ENCODE data around the gene APOL4.
A peak's percentile ranks its signal among the peaks of the same experiment; 100 is the strongest.

Gene APOL4

GRCh38 chr22:36223504-36223903 lies 21.9 kb upstream of the APOL4 start:
- TF ChIP-seq CTCF (IDR thresholded peaks at IDR 0.05) = no peak
- Histone ChIP-seq H3K27ac (no peak overlapping the region), H3K4me3 (no peak overlapping the region)
- peak; percentile 52 for DNase-seq (ENCODE audit: low spot score)

- no peak for TF ChIP-seq CTCF (IDR thresholded peaks at IDR 0.05)
- Histone ChIP-seq H3K27ac (no peak overlapping the region), H3K4me3 (no peak overlapping the region)
- peak; percentile 50 for DNase-seq (ENCODE audit: low spot score)
Observed at GRCh38 chr22:36222887-36223450, 21.4 kb upstream of the APOL4 start.

- Histone ChIP-seq H3K4me3 (peak overlapping the region; percentile 38), H3K27ac (no peak overlapping the region)
- DNase-seq (ENCODE audit: low spot score) = peak; percentile 73
- no peak for TF ChIP-seq CTCF (IDR thresholded peaks at IDR 0.05)
Observed at GRCh38 chr22:36221799-36222751, 20.5 kb upstream of the APOL4 start.

- peak overlapping the region; percentile 25 for H3K4me3 ChIP-seq
- peak; percentile 73 for DNase-seq (ENCODE audit: low spot score)
- TF ChIP-seq CTCF (IDR thresholded peaks at IDR 0.05) = no peak
- H3K27ac ChIP-seq = peak overlapping the region in 1 of 2 donors; percentile 13
Observed at GRCh38 chr22:36220451-36220921, 18.9 kb upstream of the APOL4 start.

- DNase-seq (ENCODE audit: low spot score) = no peak
- no peak overlapping the region for H3K27ac ChIP-seq
- TF ChIP-seq CTCF (IDR thresholded peaks at IDR 0.05) = no peak
- H3K4me3 ChIP-seq = no peak overlapping the region
Observed at GRCh38 chr22:36218648-36219193, 17.1 kb upstream of the APOL4 start.

GRCh38 chr22:36215981-36216380 lies 14.4 kb upstream of the APOL4 start:
- TF ChIP-seq CTCF (IDR thresholded peaks at IDR 0.05) = no peak
- DNase-seq (ENCODE audit: low spot score) = peak; percentile 4

More at GRCh38 chr22:36215981-36216380, 14.4 kb upstream of the APOL4 start:
- H3K4me3 ChIP-seq = no peak overlapping the region
- no peak overlapping the region for H3K27ac ChIP-seq

Measured in coronary artery (tissue), 2 donors.